ENCODE data around the gene SARM1.

GRCh38 chr17:28443901-28444638 lies 72.6 kb downstream of the SARM1 start:
- TF ChIP-seq POLR2AphosphoS5 (IDR thresholded peaks at IDR 0.05; ENCODE audit: low read depth, low read length): no peak
- no peak for TF ChIP-seq POLR2A (IDR thresholded peaks at IDR 0.05; ENCODE audit: low read depth, low read length)
- TF ChIP-seq SPI1 (IDR thresholded peaks at IDR 0.05; ENCODE audit: low read depth, low read length): no peak

Data from GM12891 (cell line).